Measurements from ENCODE around the gene SLC5A3.

DNA sequence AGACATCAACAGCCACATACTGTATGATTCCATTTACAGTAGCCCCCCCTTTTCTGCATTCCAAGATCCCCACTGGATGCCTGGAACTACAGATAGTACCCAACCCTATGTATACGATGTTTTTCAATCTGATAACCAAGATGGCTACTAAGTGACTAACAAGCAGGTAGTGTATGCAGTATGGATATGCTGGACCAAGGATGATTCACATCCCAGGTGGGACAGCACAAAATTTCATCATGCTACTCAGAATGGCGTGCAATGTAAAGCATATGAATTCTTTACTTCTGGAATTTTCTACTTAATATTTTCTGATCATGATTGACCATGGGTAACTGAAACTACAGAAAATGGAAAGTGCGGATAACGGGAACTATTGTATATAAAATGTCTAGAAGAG lies 30.0 kb upstream of the SLC5A3 start:
- TF ChIP-seq, protein P1, sequence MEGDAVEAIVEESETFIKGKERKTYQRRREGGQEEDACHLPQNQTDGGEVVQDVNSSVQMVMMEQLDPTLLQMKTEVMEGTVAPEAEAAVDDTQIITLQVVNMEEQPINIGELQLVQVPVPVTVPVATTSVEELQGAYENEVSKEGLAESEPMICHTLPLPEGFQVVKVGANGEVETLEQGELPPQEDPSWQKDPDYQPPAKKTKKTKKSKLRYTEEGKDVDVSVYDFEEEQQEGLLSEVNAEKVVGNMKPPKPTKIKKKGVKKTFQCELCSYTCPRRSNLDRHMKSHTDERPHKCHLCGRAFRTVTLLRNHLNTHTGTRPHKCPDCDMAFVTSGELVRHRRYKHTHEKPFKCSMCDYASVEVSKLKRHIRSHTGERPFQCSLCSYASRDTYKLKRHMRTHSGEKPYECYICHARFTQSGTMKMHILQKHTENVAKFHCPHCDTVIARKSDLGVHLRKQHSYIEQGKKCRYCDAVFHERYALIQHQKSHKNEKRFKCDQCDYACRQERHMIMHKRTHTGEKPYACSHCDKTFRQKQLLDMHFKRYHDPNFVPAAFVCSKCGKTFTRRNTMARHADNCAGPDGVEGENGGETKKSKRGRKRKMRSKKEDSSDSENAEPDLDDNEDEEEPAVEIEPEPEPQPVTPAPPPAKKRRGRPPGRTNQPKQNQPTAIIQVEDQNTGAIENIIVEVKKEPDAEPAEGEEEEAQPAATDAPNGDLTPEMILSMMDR (IDR thresholded peaks at IDR 0.05; ENCODE audit: borderline replicate concordance, extremely low read depth, low read length, poor library complexity, severe bottlenecking): no peak
- no peak for TF ChIP-seq EZH2 (IDR thresholded peaks at IDR 0.05; ENCODE audit: borderline replicate concordance, low read depth, low read length, severe bottlenecking)

Measured in DND-41 (cell line).